Neuronal stem cell (in vitro differentiated cells): ENCODE measurements around the gene CSGALNACT2.

Experiments
- DNase-seq: peaks from one replicate; pipeline ENCODE4 v3.0.0-alpha.2; 2013; ENCODE audit warnings: low spot score
- H2AFZ ChIP-seq: one replicate; pipeline ENCODE4 v1.6.1; 2013; ENCODE audit warnings: mild to moderate bottlenecking, low read length, inconsistent platforms
- H2AK5ac ChIP-seq: 2 replicates; pipeline ENCODE4 v1.6.1; 2013; ENCODE audit warnings: low read depth, mild to moderate bottlenecking, inconsistent platforms, low read length, moderate library complexity, mixed read lengths
- H2BK120ac ChIP-seq: 2 replicates; pipeline ENCODE4 v1.6.1; 2013; ENCODE audit warnings: low read depth, mild to moderate bottlenecking, inconsistent platforms, low read length, moderate library complexity, mixed read lengths
- H2BK12ac ChIP-seq: one replicate; pipeline ENCODE4 v1.6.1; 2013; ENCODE audit warnings: low read length, inconsistent platforms
- H2BK15ac ChIP-seq: 2 replicates; pipeline ENCODE4 v1.6.1; 2013; ENCODE audit warnings: mild to moderate bottlenecking, low read length, inconsistent platforms, mixed read lengths
- H2BK5ac ChIP-seq: one replicate; pipeline ENCODE4 v1.6.1; 2013; ENCODE audit warnings: inconsistent platforms, mild to moderate bottlenecking, low read length, moderate library complexity
- H3K14ac ChIP-seq: one replicate; pipeline ENCODE4 v1.6.1; 2013; ENCODE audit warnings: low read length, inconsistent platforms
- H3K18ac ChIP-seq: 2 replicates; pipeline ENCODE4 v1.6.1; 2013; ENCODE audit warnings: low read length, inconsistent platforms
- H3K23ac ChIP-seq: 2 replicates; pipeline ENCODE4 v1.6.1; 2013; ENCODE audit warnings: low read depth, mild to moderate bottlenecking, mixed read lengths, low read length, inconsistent platforms; ENCODE audit not compliant: poor library complexity
- H3K27ac ChIP-seq: replicated peaks from 3 replicates; pipeline ENCODE4 v1.5.1; 2013; ENCODE audit warnings: low read length, inconsistent platforms
- H3K27me3 ChIP-seq, 3 experiments: 2 replicates each; pipeline ENCODE4 v1.6.1; 2013; ENCODE audit warnings: low read length in 3 of 3, mild to moderate bottlenecking in 2 of 3, inconsistent platforms in 1 of 3, low read depth in 1 of 3, mixed read lengths in 1 of 3, moderate library complexity in 1 of 3; ENCODE audit not compliant: control insufficient read depth in 3 of 3, insufficient read depth in 3 of 3
- H3K36me3 ChIP-seq, 2 donors: replicated peaks in 1 of 2; 2 replicates each; pipeline ENCODE4 v1.6.1; 2013; ENCODE audit warnings: low read length in 2 of 2; ENCODE audit not compliant: control insufficient read depth in 2 of 2, insufficient read depth in 2 of 2
- H3K4ac ChIP-seq: 2 replicates; pipeline ENCODE4 v1.6.1; 2013; ENCODE audit warnings: inconsistent platforms, mild to moderate bottlenecking, low read length, moderate library complexity
- H3K4me1 ChIP-seq, 2 donors: 1 replicate in 1 of 2; 2 replicates in 1 of 2; pipeline ENCODE4 v1.6.1; 2013; ENCODE audit warnings: low read length in 2 of 2, low read depth in 1 of 2; ENCODE audit not compliant: control insufficient read depth in 2 of 2, insufficient read depth in 1 of 2
- H3K4me2 ChIP-seq: one replicate; pipeline ENCODE4 v1.6.1; 2013; ENCODE audit warnings: mild to moderate bottlenecking, low read length, inconsistent platforms; ENCODE audit not compliant: insufficient read depth, poor library complexity, severe bottlenecking
- H3K4me3 ChIP-seq, 2 donors: 2 replicates each; pipeline ENCODE4 v1.5.1; 2013; ENCODE audit warnings: low read length in 2 of 2, mild to moderate bottlenecking in 2 of 2, inconsistent platforms in 1 of 2, moderate library complexity in 1 of 2
- H3K79me1 ChIP-seq: one replicate; pipeline ENCODE4 v1.6.1; 2013; ENCODE audit warnings: low read depth, mild to moderate bottlenecking, inconsistent platforms, low read length, moderate library complexity
- H3K9ac ChIP-seq: one replicate; pipeline ENCODE4 v1.6.1; 2013; ENCODE audit warnings: mild to moderate bottlenecking, low read depth, low read length, inconsistent platforms; ENCODE audit not compliant: poor library complexity
- H3K9me3 ChIP-seq, 2 donors: replicated peaks in 1 of 2; 2 replicates each; pipeline versions ENCODE3 to v1.6.1; 2013; ENCODE audit warnings: low read length in 2 of 2, mild to moderate bottlenecking in 2 of 2, inconsistent platforms in 1 of 2, low read depth in 1 of 2, mixed read lengths in 1 of 2, moderate library complexity in 1 of 2; ENCODE audit not compliant: control insufficient read depth in 2 of 2, insufficient read depth in 1 of 2
- H4K8ac ChIP-seq: one replicate; pipeline ENCODE4 v1.6.1; 2013; ENCODE audit warnings: low read depth, mild to moderate bottlenecking, inconsistent platforms, low read length, moderate library complexity
- H4K91ac ChIP-seq: one replicate; pipeline ENCODE4 v1.6.1; 2013; ENCODE audit warnings: low read length, low read depth, mild to moderate bottlenecking, inconsistent platforms; ENCODE audit not compliant: poor library complexity
- WGBS, 2 donors: extraction: QIAGEN DNeasy Blood & Tissue Kit; methylation state at CpG; one replicate each; pipeline ENCODE4 v1.1.7; 2013; ENCODE audit warnings: missing lambda C conversion rate in 2 of 2, mixed read lengths in 1 of 2; ENCODE audit not compliant: insufficient read length in 2 of 2, insufficient replicate concordance in 1 of 2; ENCODE audit errors: extremely low coverage in 2 of 2; 5-methylcytosine and 5-hydroxymethylcytosine counted together

Gene CSGALNACT2

DNA sequence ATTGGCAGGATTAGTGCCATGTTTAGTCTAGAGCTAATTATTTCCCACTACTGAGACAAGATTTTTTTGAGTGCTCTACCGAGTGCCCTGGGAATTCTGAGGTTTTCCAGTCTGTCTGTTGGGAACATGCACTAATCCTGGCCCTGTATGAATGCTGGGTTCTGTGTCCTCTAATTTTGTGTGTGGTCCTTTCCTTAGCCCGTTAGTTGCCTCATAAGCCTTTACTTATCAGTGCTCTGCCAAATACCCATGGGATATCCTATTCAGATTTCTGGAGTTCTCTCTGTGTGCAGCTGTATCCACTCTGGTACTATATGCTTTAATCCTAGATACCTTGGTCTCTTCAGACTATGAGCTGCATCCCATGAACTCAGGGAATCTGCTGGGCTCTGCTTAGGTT, 13.1 kb downstream of the CSGALNACT2 start:
- no peak overlapping the region for H4K91ac ChIP-seq
- peaks cover 0 to 9% of the 10 kb centered on the region in 2 donors for H3K9me3 ChIP-seq
- no peak overlapping the region for H3K18ac ChIP-seq
- H3K4ac ChIP-seq, result no peak overlapping the region
- no peak overlapping the region for H3K9ac ChIP-seq
- no peaks in the 10 kb centered on the region for H3K36me3 ChIP-seq
- no peaks in the 10 kb centered on the region for H3K79me1 ChIP-seq
- H2BK15ac ChIP-seq, result no peak overlapping the region
- DNase-seq, result no peak
- no peak overlapping the region for H4K8ac ChIP-seq
- no peak overlapping the region for H3K23ac ChIP-seq
- H3K14ac ChIP-seq, result no peak overlapping the region
- H3K4me2 ChIP-seq, result no peak overlapping the region
- H2BK12ac ChIP-seq, result no peak overlapping the region
- no peak overlapping the region for H2BK5ac ChIP-seq
- no CpG with 5 or more reads among the region's 2 CpGs for whole genome bisulfite sequencing, 2 donors
- H2AFZ ChIP-seq, result no peak overlapping the region
- no peak overlapping the region for H2AK5ac ChIP-seq
- H3K27ac ChIP-seq, result no peak overlapping the region
- H2BK120ac ChIP-seq, result no peak overlapping the region
- H3K27me3 ChIP-seq, result no peaks in the 10 kb centered on the region
- peaks cover 0 to 1% of the 10 kb centered on the region in 2 donors for H3K4me1 ChIP-seq
- H3K4me3 ChIP-seq, result no peak overlapping the region

DNA sequence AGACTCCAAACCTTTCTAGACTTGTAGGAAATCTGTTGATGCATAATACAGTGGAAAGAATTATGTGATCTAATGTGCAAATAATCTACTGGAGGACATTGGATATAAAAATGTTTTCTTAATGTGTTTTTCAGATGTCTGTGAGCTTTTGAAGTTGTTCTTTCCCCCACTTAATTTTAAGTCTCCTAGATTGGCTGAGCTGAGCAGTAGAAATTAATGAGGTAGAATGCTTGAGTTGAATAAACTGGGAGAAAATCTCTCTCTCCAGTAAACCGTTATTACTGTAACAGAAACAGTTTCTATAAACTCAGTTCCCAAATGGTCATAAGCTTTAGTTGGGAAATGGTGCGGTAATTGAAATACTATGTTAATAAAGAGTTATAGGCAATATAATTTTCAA, 15.7 kb downstream of the CSGALNACT2 start:
- no peaks in the 10 kb centered on the region for H3K27me3 ChIP-seq
- peaks cover 0 to 1% of the 10 kb centered on the region in 2 donors for H3K4me1 ChIP-seq
- no peak overlapping the region for H2BK5ac ChIP-seq
- H2AK5ac ChIP-seq, result no peak overlapping the region
- WGBS, 2 donors, result no CpG with 5 or more reads among the region's 2 CpGs
- DNase-seq, result no peak
- H3K36me3 ChIP-seq, result no peaks in the 10 kb centered on the region
- no peaks in the 10 kb centered on the region for H3K79me1 ChIP-seq
- H3K4me2 ChIP-seq, result no peak overlapping the region
- no peak overlapping the region for H3K23ac ChIP-seq
- H3K4me3 ChIP-seq, result no peak overlapping the region
- no peak overlapping the region for H4K91ac ChIP-seq
- no peak overlapping the region for H3K27ac ChIP-seq
- H3K9me3 ChIP-seq, result peaks cover 0 to under 1% of the 10 kb centered on the region in 2 donors
- no peak overlapping the region for H3K9ac ChIP-seq
- H4K8ac ChIP-seq, result no peak overlapping the region
- no peak overlapping the region for H3K4ac ChIP-seq
- H2BK15ac ChIP-seq, result no peak overlapping the region
- H3K18ac ChIP-seq, result no peak overlapping the region
- H2BK120ac ChIP-seq, result no peak overlapping the region
- no peak overlapping the region for H3K14ac ChIP-seq
- H2AFZ ChIP-seq, result no peak overlapping the region
- H2BK12ac ChIP-seq, result no peak overlapping the region

DNA sequence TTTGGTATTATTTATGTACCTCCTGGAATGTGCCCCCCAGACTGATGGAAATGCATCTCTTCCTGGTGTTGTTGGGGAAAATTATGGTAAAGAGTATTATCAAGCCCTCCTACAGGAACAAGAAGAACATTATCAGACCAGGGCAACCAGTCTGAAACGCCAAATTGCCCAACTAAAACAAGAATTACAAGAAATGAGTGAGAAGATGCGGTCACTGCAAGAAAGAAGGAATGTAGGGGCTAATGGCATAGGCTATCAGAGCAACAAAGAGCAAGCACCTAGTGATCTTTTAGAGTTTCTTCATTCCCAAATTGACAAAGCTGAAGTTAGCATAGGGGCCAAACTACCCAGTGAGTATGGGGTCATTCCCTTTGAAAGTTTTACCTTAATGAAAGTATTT, 17.0 kb downstream of the CSGALNACT2 start:
- H3K23ac ChIP-seq, result no peak overlapping the region
- no peak for DNase-seq
- H3K4me2 ChIP-seq, result no peak overlapping the region
- H2AFZ ChIP-seq, result no peak overlapping the region
- no peaks in the 10 kb centered on the region for H3K9me3 ChIP-seq
- H3K4ac ChIP-seq, result no peak overlapping the region
- no peak overlapping the region for H3K27ac ChIP-seq
- no peak overlapping the region for H3K9ac ChIP-seq
- H3K36me3 ChIP-seq, result peaks cover 0 to 2% of the 10 kb centered on the region in 2 donors
- WGBS, 2 donors, result no CpG with 5 or more reads among the region's 2 CpGs
- H2BK120ac ChIP-seq, result no peak overlapping the region
- H3K4me3 ChIP-seq, result no peak overlapping the region
- H4K91ac ChIP-seq, result no peak overlapping the region
- H3K18ac ChIP-seq, result no peak overlapping the region
- H3K79me1 ChIP-seq, result peaks cover 1% of the 10 kb centered on the region
- no peak overlapping the region for H4K8ac ChIP-seq
- no peak overlapping the region for H2BK15ac ChIP-seq
- H3K27me3 ChIP-seq, result no peaks in the 10 kb centered on the region
- H2AK5ac ChIP-seq, result no peak overlapping the region
- H2BK12ac ChIP-seq, result no peak overlapping the region
- no peak overlapping the region for H2BK5ac ChIP-seq
- H3K14ac ChIP-seq, result no peak overlapping the region
- H3K4me1 ChIP-seq, result peaks cover 0 to 1% of the 10 kb centered on the region in 2 donors

DNA sequence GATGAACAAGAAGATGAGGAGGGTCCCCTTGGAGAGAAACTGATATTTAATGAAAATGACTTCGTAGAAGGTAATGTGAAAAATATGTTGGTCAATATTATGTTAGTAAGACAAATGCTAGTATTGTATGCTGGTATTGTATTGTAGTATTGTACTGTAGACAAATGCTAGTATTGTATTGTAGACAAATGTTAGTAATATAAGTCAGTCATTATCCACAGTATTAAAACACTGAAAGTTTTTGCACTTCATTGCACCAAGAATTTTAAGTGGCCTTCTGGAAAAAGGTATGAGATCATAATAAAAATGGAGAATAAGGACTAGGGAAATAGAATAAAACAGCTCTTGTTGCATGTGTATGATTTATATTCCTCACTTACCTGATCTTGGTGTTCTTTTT, 17.5 kb downstream of the CSGALNACT2 start:
- Histone ChIP-seq H3K4me2 (no peak overlapping the region), H3K79me1 (peaks cover 1% of the 10 kb centered on the region), H4K91ac (no peak overlapping the region), H2AFZ (no peak overlapping the region), H3K36me3 (peaks cover 0 to 7% of the 10 kb centered on the region in 2 donors), H2BK15ac (no peak overlapping the region), H2BK5ac (no peak overlapping the region), H3K18ac (no peak overlapping the region), H3K27ac (no peak overlapping the region), H3K23ac (no peak overlapping the region), H3K14ac (no peak overlapping the region), H2AK5ac (no peak overlapping the region), H3K9ac (no peak overlapping the region), H4K8ac (no peak overlapping the region), H2BK12ac (no peak overlapping the region), H3K27me3 (no peaks in the 10 kb centered on the region), H3K4ac (no peak overlapping the region), H3K9me3 (no peaks in the 10 kb centered on the region), H3K4me1 (peaks cover 0 to 1% of the 10 kb centered on the region in 2 donors), H2BK120ac (no peak overlapping the region), H3K4me3 (no peak overlapping the region)
- DNase-seq, result no peak
- 100% methylated on average over 1 of the region's 1 CpG; no CpG with 5 or more reads in 1 of the 2 donors for WGBS, 2 donors
